ENCODE measurements around the gene TULP4. TPM values are rescaled to one million over a fixed set of nuclear protein-coding genes. Genes with fewer than 3 reads are reported as not detected.
"Not testable (repeated sequence)": the region's sequence is repeated elsewhere in the genome, so short reads cannot be mapped to it uniquely, and the experiment has no call there.

The TULP4 gene
- total and polyA plus RNA-seq, 4 experiments from 2014 or later, result 14.8 to 94.1 (median 63.6) TPM

- H3K4me3 ChIP-seq (ENCODE audit: low read length in 2 of 2); H3K36me3 Mint-ChIP-seq; H3K4me3 Mint-ChIP-seq; H3K4me1 ChIP-seq (ENCODE audit: insufficient read depth, low read length); H3K27ac ChIP-seq (ENCODE audit: low read depth, low read length); H3K9me3 Mint-ChIP-seq; intact Hi-C loops (cut with micrococcal nuclease); DNase-seq; H3K9me3 ChIP-seq (ENCODE audit: control insufficient read depth in 1 of 2, low read length in 2 of 2); H3K27ac Mint-ChIP-seq; POLR2A ChIA-PET (ENCODE audit: partially characterized antibody); H3K36me3 ChIP-seq (ENCODE audit: insufficient read depth, low read length); CTCF ChIA-PET (ENCODE audit: partially characterized antibody); H3K27me3 Mint-ChIP-seq; H3K27me3 ChIP-seq (ENCODE audit: insufficient read depth, low read length): not testable (repeated sequence)
- H3K4me1 Mint-ChIP-seq, result peaks cover 0 to 12% (median 3%) of the 10 kb centered on the region in 4 donors
Measured at GRCh38 chr6:158405321-158405831, 93.1 kb downstream of the TULP4 start.

GRCh38 chr6:158405933-158406332 is 93.7 kb downstream of the TULP4 start:
- no peaks in the 10 kb centered on the region for H3K9me3 ChIP-seq (ENCODE audit: control insufficient read depth in 1 of 2, low read length in 2 of 2)
- intact Hi-C loops (cut with micrococcal nuclease), result no loop called here
- H3K36me3 ChIP-seq (ENCODE audit: insufficient read depth, low read length), result no peaks in the 10 kb centered on the region
- H3K27ac ChIP-seq (ENCODE audit: low read depth, low read length), result no peak overlapping the region
- no peak for DNase-seq
- peaks cover 7% of the 10 kb centered on the region for H3K4me1 ChIP-seq (ENCODE audit: insufficient read depth, low read length)
- peak overlapping the region in 1 of 7 donors; percentile 29 for H3K27ac Mint-ChIP-seq
- H3K27me3 ChIP-seq (ENCODE audit: insufficient read depth, low read length), result no peaks in the 10 kb centered on the region
- peaks cover 0 to 2% (median 0%) of the 10 kb centered on the region in 8 donors for H3K9me3 Mint-ChIP-seq
- H3K36me3 Mint-ChIP-seq, result no peaks in the 10 kb centered on the region
- ChIA-PET POLR2A (ENCODE audit: partially characterized antibody) (no interaction called here), CTCF (ENCODE audit: partially characterized antibody) (no interaction called here)
- H3K4me3 Mint-ChIP-seq, result no peak overlapping the region
- peaks cover 0 to 8% (median 3%) of the 10 kb centered on the region in 4 donors for H3K4me1 Mint-ChIP-seq
- H3K4me3 ChIP-seq (ENCODE audit: low read length in 2 of 2), result no peak overlapping the region
- no peaks in the 10 kb centered on the region for H3K27me3 Mint-ChIP-seq

GRCh38 chr6:158406736-158407135 is 94.5 kb downstream of the TULP4 start:
- intact Hi-C loops (cut with micrococcal nuclease), result no loop called here
- Mint-ChIP-seq H3K36me3 (no peaks in the 10 kb centered on the region), H3K4me3 (no peak overlapping the region), H3K9me3 (peaks cover 0 to 2% (median 0%) of the 10 kb centered on the region in 8 donors), H3K4me1 (peaks cover 0 to 8% (median 3%) of the 10 kb centered on the region in 4 donors), H3K27me3 (no peaks in the 10 kb centered on the region), H3K27ac (no peak overlapping the region)
- peaks cover 7% of the 10 kb centered on the region for H3K4me1 ChIP-seq (ENCODE audit: insufficient read depth, low read length)
- no peak for DNase-seq
- no peaks in the 10 kb centered on the region for H3K9me3 ChIP-seq (ENCODE audit: control insufficient read depth in 1 of 2, low read length in 2 of 2)
- H3K27me3 ChIP-seq (ENCODE audit: insufficient read depth, low read length), result no peaks in the 10 kb centered on the region
- CTCF ChIA-PET (ENCODE audit: partially characterized antibody), result interaction anchor here (1.5 kb wide), 1 partner anchor 185 kb away, joined by 4 read pairs; no protein-coding TSS in a partner anchor
- POLR2A ChIA-PET (ENCODE audit: partially characterized antibody), result no interaction called here
- H3K27ac ChIP-seq (ENCODE audit: low read depth, low read length), result no peak overlapping the region
- no peaks in the 10 kb centered on the region for H3K36me3 ChIP-seq (ENCODE audit: insufficient read depth, low read length)
- H3K4me3 ChIP-seq (ENCODE audit: low read length in 2 of 2), result no peak overlapping the region

GRCh38 chr6:158408013-158408412 is 95.7 kb downstream of the TULP4 start:
- Mint-ChIP-seq H3K9me3 (peaks cover 0 to 2% (median 0%) of the 10 kb centered on the region in 8 donors), H3K27me3 (no peaks in the 10 kb centered on the region), H3K27ac (peak overlapping the region in 1 of 7 donors; percentile 42), H3K4me3 (no peak overlapping the region), H3K4me1 (peaks cover 0 to 8% (median 2%) of the 10 kb centered on the region in 4 donors), H3K36me3 (peaks cover 4 to 5% of the 10 kb centered on the region in 2 donors)
- CTCF ChIA-PET (ENCODE audit: partially characterized antibody), result interaction anchor here (1.5 kb wide), 1 partner anchor 187 kb away, joined by 4 read pairs; no protein-coding TSS in a partner anchor
- Histone ChIP-seq H3K27ac (ENCODE audit: low read depth, low read length) (no peak overlapping the region), H3K4me3 (ENCODE audit: low read length in 2 of 2) (no peak overlapping the region), H3K27me3 (ENCODE audit: insufficient read depth, low read length) (no peaks in the 10 kb centered on the region), H3K36me3 (ENCODE audit: insufficient read depth, low read length) (no peaks in the 10 kb centered on the region), H3K4me1 (ENCODE audit: insufficient read depth, low read length) (peaks cover 7% of the 10 kb centered on the region), H3K9me3 (ENCODE audit: control insufficient read depth in 1 of 2, low read length in 2 of 2) (no peaks in the 10 kb centered on the region)
- intact Hi-C loops (cut with micrococcal nuclease), result no loop called here
- POLR2A ChIA-PET (ENCODE audit: partially characterized antibody), result no interaction called here
- no peak for DNase-seq

- ChIA-PET CTCF (ENCODE audit: partially characterized antibody) (no interaction called here), POLR2A (ENCODE audit: partially characterized antibody) (no interaction called here)
- no peaks in the 10 kb centered on the region for H3K36me3 ChIP-seq (ENCODE audit: insufficient read depth, low read length)
- H3K27me3 ChIP-seq (ENCODE audit: insufficient read depth, low read length), result no peaks in the 10 kb centered on the region
- H3K27ac ChIP-seq (ENCODE audit: low read depth, low read length), result no peak overlapping the region
- no peak overlapping the region for H3K4me3 ChIP-seq (ENCODE audit: low read length in 2 of 2)
- peaks cover 0 to 2% (median 0%) of the 10 kb centered on the region in 8 donors for H3K9me3 Mint-ChIP-seq
- peak overlapping the region in 1 of 7 donors; percentile 54 for H3K27ac Mint-ChIP-seq
- no peak for DNase-seq
- peaks cover 0 to 8% (median 2%) of the 10 kb centered on the region in 4 donors for H3K4me1 Mint-ChIP-seq
- intact Hi-C loops (cut with micrococcal nuclease), result no loop called here
- no peaks in the 10 kb centered on the region for H3K9me3 ChIP-seq (ENCODE audit: control insufficient read depth in 1 of 2, low read length in 2 of 2)
- peaks cover 8 to 9% of the 10 kb centered on the region in 2 donors for H3K36me3 Mint-ChIP-seq
- H3K27me3 Mint-ChIP-seq, result no peaks in the 10 kb centered on the region
- no peak overlapping the region for H3K4me3 Mint-ChIP-seq
- peaks cover 7% of the 10 kb centered on the region for H3K4me1 ChIP-seq (ENCODE audit: insufficient read depth, low read length)
Measured at GRCh38 chr6:158408552-158409130, 96.4 kb downstream of the TULP4 start.

GRCh38 chr6:158409451-158409850 is 97.2 kb downstream of the TULP4 start:
- Mint-ChIP-seq H3K9me3 (peaks cover 0 to 2% (median 0%) of the 10 kb centered on the region in 8 donors), H3K27ac (peak overlapping the region in 1 of 7 donors; percentile 10), H3K27me3 (no peaks in the 10 kb centered on the region), H3K36me3 (peaks cover 11 to 17% of the 10 kb centered on the region in 2 donors), H3K4me3 (no peak overlapping the region), H3K4me1 (peaks cover 0 to 8% (median 2%) of the 10 kb centered on the region in 4 donors)
- Histone ChIP-seq H3K4me3 (ENCODE audit: low read length in 2 of 2) (no peak overlapping the region), H3K4me1 (ENCODE audit: insufficient read depth, low read length) (peaks cover 7% of the 10 kb centered on the region), H3K9me3 (ENCODE audit: control insufficient read depth in 1 of 2, low read length in 2 of 2) (no peaks in the 10 kb centered on the region), H3K36me3 (ENCODE audit: insufficient read depth, low read length) (no peaks in the 10 kb centered on the region), H3K27ac (ENCODE audit: low read depth, low read length) (no peak overlapping the region), H3K27me3 (ENCODE audit: insufficient read depth, low read length) (no peaks in the 10 kb centered on the region)
- intact Hi-C loops (cut with micrococcal nuclease), result no loop called here
- no peak for DNase-seq
- CTCF ChIA-PET (ENCODE audit: partially characterized antibody), result no interaction called here
- POLR2A ChIA-PET (ENCODE audit: partially characterized antibody), result no interaction called here

- Mint-ChIP-seq H3K27ac (no peak overlapping the region), H3K36me3 (peaks cover 18 to 25% of the 10 kb centered on the region in 2 donors), H3K4me1 (peaks cover 0 to 8% (median under 1%) of the 10 kb centered on the region in 4 donors), H3K4me3 (no peak overlapping the region), H3K9me3 (peaks cover 0 to 2% (median 0%) of the 10 kb centered on the region in 8 donors), H3K27me3 (no peaks in the 10 kb centered on the region)
- H3K9me3 ChIP-seq (ENCODE audit: control insufficient read depth in 1 of 2, low read length in 2 of 2), result no peaks in the 10 kb centered on the region
- ChIA-PET POLR2A (ENCODE audit: partially characterized antibody) (no interaction called here), CTCF (ENCODE audit: partially characterized antibody) (interaction anchor here (1.2 kb wide), 1 partner anchor 9 kb away, joined by 3 read pairs; no protein-coding TSS in a partner anchor)
- no peaks in the 10 kb centered on the region for H3K27me3 ChIP-seq (ENCODE audit: insufficient read depth, low read length)
- intact Hi-C loops (cut with micrococcal nuclease), result no loop called here
- H3K4me1 ChIP-seq (ENCODE audit: insufficient read depth, low read length), result peaks cover 7% of the 10 kb centered on the region
- H3K4me3 ChIP-seq (ENCODE audit: low read length in 2 of 2), result no peak overlapping the region
- no peak for DNase-seq
- no peaks in the 10 kb centered on the region for H3K36me3 ChIP-seq (ENCODE audit: insufficient read depth, low read length)
- H3K27ac ChIP-seq (ENCODE audit: low read depth, low read length), result no peak overlapping the region
Measured at GRCh38 chr6:158410784-158411183, 98.5 kb downstream of the TULP4 start.

All from CD4-positive, alpha-beta memory T cell (primary cell).